ENCODE results near the gene AP5B1.
A peak's percentile ranks its signal among the peaks of the same experiment; 100 is the strongest.

AP5B1 gene

GRCh38 chr11:65785319-65786007 is 4.7 kb upstream of the AP5B1 start:
- Histone ChIP-seq H3K36me3 (ENCODE audit: control insufficient read depth in 1 of 2, insufficient read depth in 2 of 2, low read length in 2 of 2) (peaks cover 6 to 9% of the 10 kb centered on the region in 2 experiments), H3K4ac (ENCODE audit: low read depth, low read length) (peak overlapping the region; percentile 48), H3K4me2 (ENCODE audit: low read length) (no peak overlapping the region), H2AK5ac (ENCODE audit: low read length) (peak overlapping the region; percentile 69), H3K27me3 (ENCODE audit: insufficient read depth, low read length) (peaks cover 15% of the 10 kb centered on the region), H3K14ac (ENCODE audit: low read length) (peak overlapping the region; percentile 68), H3K4me3 (ENCODE audit: low read depth, low read length) (no peak overlapping the region), H3K79me2 (ENCODE audit: control insufficient read depth, insufficient read depth, low read length, poor library complexity) (peaks cover 20% of the 10 kb centered on the region), H3K27ac (ENCODE audit: low read depth, low read length) (no peak overlapping the region), H2BK5ac (ENCODE audit: low read depth, low read length, poor library complexity) (peak overlapping the region; percentile 29), H3K23ac (ENCODE audit: low read length) (no peak overlapping the region), H4K91ac (ENCODE audit: low read depth, low read length) (peak overlapping the region; percentile 73), H4K8ac (ENCODE audit: low read depth, low read length) (peak overlapping the region; percentile 59), H2BK120ac (ENCODE audit: insufficient read depth, low read length, poor library complexity) (peak overlapping the region; percentile 56), H3K9ac (ENCODE audit: low read length) (no peak overlapping the region), H4K12ac (ENCODE audit: low read depth, low read length) (no peak overlapping the region), H3K9me3 (ENCODE audit: insufficient read depth, low read depth, low read length) (peaks cover 7% of the 10 kb centered on the region), H3K79me1 (ENCODE audit: low read length) (peaks cover 48% of the 10 kb centered on the region), H3K18ac (ENCODE audit: low read length) (peak overlapping the region; percentile 62), H2BK12ac (ENCODE audit: low read length) (peak overlapping the region; percentile 90), H3K4me1 (ENCODE audit: control insufficient read depth in 1 of 2, insufficient read depth in 2 of 2, low read length in 2 of 2) (peaks cover 33 to 42% of the 10 kb centered on the region in 2 experiments), H2AFZ (ENCODE audit: insufficient read depth, low read length, poor library complexity) (peak overlapping the region; percentile 59)
- DNase-seq = no peak
- WGBS (ENCODE audit: extremely low coverage, insufficient coverage, insufficient read length) = no CpG with 5 or more reads among the region's 8 CpGs

GRCh38 chr11:65782816-65783228 is 2.0 kb upstream of the AP5B1 start:
- Histone ChIP-seq H2AK5ac (ENCODE audit: low read length) (peak overlapping the region; percentile 59), H3K9me3 (ENCODE audit: insufficient read depth, low read depth, low read length) (peaks cover 2% of the 10 kb centered on the region), H3K27ac (ENCODE audit: low read depth, low read length) (no peak overlapping the region), H3K23ac (ENCODE audit: low read length) (no peak overlapping the region), H4K8ac (ENCODE audit: low read depth, low read length) (peak overlapping the region; percentile 0), H3K4me3 (ENCODE audit: low read depth, low read length) (no peak overlapping the region), H3K4me1 (ENCODE audit: control insufficient read depth in 1 of 2, insufficient read depth in 2 of 2, low read length in 2 of 2) (peaks cover 33 to 41% of the 10 kb centered on the region in 2 experiments), H2AFZ (ENCODE audit: insufficient read depth, low read length, poor library complexity) (no peak overlapping the region), H2BK5ac (ENCODE audit: low read depth, low read length, poor library complexity) (no peak overlapping the region), H3K79me2 (ENCODE audit: control insufficient read depth, insufficient read depth, low read length, poor library complexity) (peaks cover 31% of the 10 kb centered on the region), H3K36me3 (ENCODE audit: control insufficient read depth in 1 of 2, insufficient read depth in 2 of 2, low read length in 2 of 2) (peaks cover 16% of the 10 kb centered on the region in 2 experiments), H3K79me1 (ENCODE audit: low read length) (peaks cover 64% of the 10 kb centered on the region), H3K14ac (ENCODE audit: low read length) (peak overlapping the region; percentile 87), H3K18ac (ENCODE audit: low read length) (peak overlapping the region; percentile 59), H4K91ac (ENCODE audit: low read depth, low read length) (peak overlapping the region; percentile 97), H2BK12ac (ENCODE audit: low read length) (peak overlapping the region; percentile 74), H3K4me2 (ENCODE audit: low read length) (no peak overlapping the region), H2BK120ac (ENCODE audit: insufficient read depth, low read length, poor library complexity) (peak overlapping the region; percentile 97), H3K9ac (ENCODE audit: low read length) (no peak overlapping the region), H3K4ac (ENCODE audit: low read depth, low read length) (peak overlapping the region; percentile 10), H4K12ac (ENCODE audit: low read depth, low read length) (no peak overlapping the region), H3K27me3 (ENCODE audit: insufficient read depth, low read length) (peaks cover 14% of the 10 kb centered on the region)
- no CpG with 5 or more reads among the region's 9 CpGs for whole genome bisulfite sequencing (ENCODE audit: extremely low coverage, insufficient coverage, insufficient read length)
- peak; percentile 50 to 55 for DNase-seq

- peak overlapping the region; percentile 85 for H4K8ac ChIP-seq (ENCODE audit: low read depth, low read length)
Measured at GRCh38 chr11:65781962-65782815, 1.4 kb upstream of the AP5B1 start.

GRCh38 chr11:65781152-65781961 is 581 bp upstream of the AP5B1 start:
- no CpG with 5 or more reads among the region's 83 CpGs for WGBS (ENCODE audit: extremely low coverage, insufficient coverage, insufficient read length)
- H3K9me3 ChIP-seq (ENCODE audit: insufficient read depth, low read depth, low read length) = peaks cover 2% of the 10 kb centered on the region
- H3K4me3 ChIP-seq (ENCODE audit: low read depth, low read length) = peak overlapping the region; percentile 82
- peak overlapping the region; percentile 71 for H3K27ac ChIP-seq (ENCODE audit: low read depth, low read length)
- peak overlapping the region; percentile 75 for H2BK12ac ChIP-seq (ENCODE audit: low read length)
- peaks cover 22% of the 10 kb centered on the region in 2 experiments for H3K36me3 ChIP-seq (ENCODE audit: control insufficient read depth in 1 of 2, insufficient read depth in 2 of 2, low read length in 2 of 2)
- peak; percentile 99 for DNase-seq
- H3K14ac ChIP-seq (ENCODE audit: low read length) = peak overlapping the region; percentile 87
- peak overlapping the region; percentile 92 for H2BK5ac ChIP-seq (ENCODE audit: low read depth, low read length, poor library complexity)
- H4K8ac ChIP-seq (ENCODE audit: low read depth, low read length) = peak overlapping the region; percentile 85
- H3K4me1 ChIP-seq (ENCODE audit: control insufficient read depth in 1 of 2, insufficient read depth in 2 of 2, low read length in 2 of 2) = peaks cover 45% of the 10 kb centered on the region in 2 experiments
- peaks cover 6% of the 10 kb centered on the region for H3K27me3 ChIP-seq (ENCODE audit: insufficient read depth, low read length)
- peak overlapping the region; percentile 38 for H2AFZ ChIP-seq (ENCODE audit: insufficient read depth, low read length, poor library complexity)
- peaks cover 65% of the 10 kb centered on the region for H3K79me1 ChIP-seq (ENCODE audit: low read length)
- peak overlapping the region; percentile 97 for H2BK120ac ChIP-seq (ENCODE audit: insufficient read depth, low read length, poor library complexity)
- H3K4ac ChIP-seq (ENCODE audit: low read depth, low read length) = peak overlapping the region; percentile 77
- peak overlapping the region; percentile 97 for H4K91ac ChIP-seq (ENCODE audit: low read depth, low read length)
- no peak overlapping the region for H3K23ac ChIP-seq (ENCODE audit: low read length)
- no peak overlapping the region for H3K9ac ChIP-seq (ENCODE audit: low read length)
- H2AK5ac ChIP-seq (ENCODE audit: low read length) = peak overlapping the region; percentile 94
- H3K18ac ChIP-seq (ENCODE audit: low read length) = peak overlapping the region; percentile 76
- H3K79me2 ChIP-seq (ENCODE audit: control insufficient read depth, insufficient read depth, low read length, poor library complexity) = peaks cover 29% of the 10 kb centered on the region
- H3K4me2 ChIP-seq (ENCODE audit: low read length) = peak overlapping the region; percentile 71
- H4K12ac ChIP-seq (ENCODE audit: low read depth, low read length) = peak overlapping the region; percentile 63

More at GRCh38 chr11:65781962-65782815, 1.4 kb upstream of the AP5B1 start:
- DNase-seq = peak; percentile 48 to 63
- Histone ChIP-seq H3K9me3 (ENCODE audit: insufficient read depth, low read depth, low read length) (peaks cover 2% of the 10 kb centered on the region), H3K14ac (ENCODE audit: low read length) (peak overlapping the region; percentile 87), H3K27me3 (ENCODE audit: insufficient read depth, low read length) (peaks cover 10% of the 10 kb centered on the region), H2BK120ac (ENCODE audit: insufficient read depth, low read length, poor library complexity) (peak overlapping the region; percentile 97), H3K9ac (ENCODE audit: low read length) (no peak overlapping the region), H3K36me3 (ENCODE audit: control insufficient read depth in 1 of 2, insufficient read depth in 2 of 2, low read length in 2 of 2) (peaks cover 22% of the 10 kb centered on the region in 2 experiments), H4K91ac (ENCODE audit: low read depth, low read length) (peak overlapping the region; percentile 97), H2BK12ac (ENCODE audit: low read length) (peak overlapping the region; percentile 74), H3K79me2 (ENCODE audit: control insufficient read depth, insufficient read depth, low read length, poor library complexity) (peaks cover 29% of the 10 kb centered on the region), H3K18ac (ENCODE audit: low read length) (peak overlapping the region; percentile 76), H2AFZ (ENCODE audit: insufficient read depth, low read length, poor library complexity) (peak overlapping the region; percentile 30), H3K4me2 (ENCODE audit: low read length) (no peak overlapping the region), H3K4me1 (ENCODE audit: control insufficient read depth in 1 of 2, insufficient read depth in 2 of 2, low read length in 2 of 2) (peaks cover 38 to 43% of the 10 kb centered on the region in 2 experiments), H4K12ac (ENCODE audit: low read depth, low read length) (peak overlapping the region; percentile 63), H3K23ac (ENCODE audit: low read length) (no peak overlapping the region), H2BK5ac (ENCODE audit: low read depth, low read length, poor library complexity) (peak overlapping the region; percentile 92), H2AK5ac (ENCODE audit: low read length) (peak overlapping the region; percentile 94), H3K4me3 (ENCODE audit: low read depth, low read length) (no peak overlapping the region), H3K4ac (ENCODE audit: low read depth, low read length) (peak overlapping the region; percentile 77), H3K27ac (ENCODE audit: low read depth, low read length) (peak overlapping the region; percentile 71), H3K79me1 (ENCODE audit: low read length) (peaks cover 66% of the 10 kb centered on the region)
- WGBS (ENCODE audit: extremely low coverage, insufficient coverage, insufficient read length) = no CpG with 5 or more reads among the region's 13 CpGs

Measured in trophoblast cell (in vitro differentiated cells and primary cell).